GM12892 (cell line): ENCODE results near the gene CD58.
A peak's percentile ranks its signal among the peaks of the same experiment; 100 is the strongest.

Experiments
- DNase-seq: peaks from one replicate; pipeline ENCODE4 v3.0.0; 2011; ENCODE audit not compliant: insufficient read length
- FAIRE-seq: peaks from 2 replicates; lab custom pipeline; 2011; peaks lifted over from hg19 to GRCh38; lab: Jason Lieb, UNC
- POLR2A ChIP-seq: IDR thresholded peaks from 2 replicates; pipeline ENCODE4 v1.6.1; 2011; ENCODE audit warnings: low read depth, low read length, control low read depth
- POLR2AphosphoS5 ChIP-seq: IDR thresholded peaks from 2 replicates; pipeline ENCODE4 v1.6.1; 2011; ENCODE audit warnings: low read depth, low read length, control low read depth
- TAF1 ChIP-seq: IDR thresholded peaks from 2 replicates; pipeline ENCODE4 v1.6.1; 2011; ENCODE audit warnings: low read depth, mild to moderate bottlenecking, control low read depth, low read length, borderline replicate concordance

CD58 gene

GRCh38 chr1:116514708-116515525 lies 55.9 kb downstream of the CD58 start:
- FAIRE-seq = peak; percentile 90
- peak; percentile 34; the same call in 1 of the 2 replicates for TF ChIP-seq POLR2A
- no peak for TF ChIP-seq POLR2AphosphoS5
- DNase-seq = no peak

GRCh38 chr1:116513956-116514355 lies 56.9 kb downstream of the CD58 start:
- FAIRE-seq (no peak), DNase-seq (no peak)
- TF ChIP-seq POLR2A (no peak), TAF1 (no peak), POLR2AphosphoS5 (no peak)

- FAIRE-seq = no peak
- no peak for DNase-seq
- TF ChIP-seq POLR2AphosphoS5 (no peak), TAF1 (no peak), POLR2A (no peak)
Measured at GRCh38 chr1:116511459-116512019, 59.3 kb downstream of the CD58 start.

- no peak for FAIRE-seq
- DNase-seq = no peak
- TF ChIP-seq POLR2AphosphoS5 = no peak
- TF ChIP-seq POLR2A = no peak
- no peak for TF ChIP-seq TAF1
Measured at GRCh38 chr1:116510361-116510760, 60.5 kb downstream of the CD58 start.

GRCh38 chr1:116508984-116509980 lies 61.5 kb downstream of the CD58 start:
- FAIRE-seq = peak; percentile 17

GRCh38 chr1:116508085-116508983 lies 62.5 kb downstream of the CD58 start:
- FAIRE-seq = peak; percentile 42
- TF ChIP-seq TAF1 (no peak), POLR2A (no peak), POLR2AphosphoS5 (no peak)

More at GRCh38 chr1:116508984-116509980, 61.5 kb downstream of the CD58 start:
- DNase-seq = no peak
- TF ChIP-seq POLR2A (no peak), TAF1 (no peak), POLR2AphosphoS5 (no peak)

GRCh38 chr1:116507631-116508030 lies 63.2 kb downstream of the CD58 start:
- no peak for FAIRE-seq
- DNase-seq = no peak
- TF ChIP-seq TAF1 (no peak), POLR2A (no peak), POLR2AphosphoS5 (no peak)

More at GRCh38 chr1:116508085-116508983, 62.5 kb downstream of the CD58 start:
- DNase-seq = no peak

GRCh38 chr1:116506132-116507004 lies 64.5 kb downstream of the CD58 start:
- no peak for DNase-seq
- TF ChIP-seq POLR2A (no peak), POLR2AphosphoS5 (no peak), TAF1 (no peak)
- FAIRE-seq = no peak

GRCh38 chr1:116504308-116505156 lies 66.3 kb downstream of the CD58 start:
- FAIRE-seq (peak; percentile 96), DNase-seq (peak; percentile 65)
- TF ChIP-seq POLR2A (no peak), POLR2AphosphoS5 (no peak), TAF1 (no peak)
